TTC549 (cell line): ENCODE data around the gene CENPV.
"Not testable (repeated sequence)": the region's sequence is repeated elsewhere in the genome, so short reads cannot be mapped to it uniquely, and the experiment has no call there.

Experiments used
- FAIRE-seq: peaks from 2 replicates; lab custom pipeline; 2012; peaks lifted over from hg19 to GRCh38; lab: Jason Lieb, UNC

Gene CENPV

GRCh38 chr17:16353317-16354174, at the start of gene CENPV:
Gene CENPV, minus strand, starts transcription at chr17:16353469. Its CDS starts 33 bp downstream, at chr17:16353436.
- no peak for FAIRE-seq

- FAIRE-seq: no peak
These were observed 45.3 kb upstream of the CENPV start for GRCh38 chr17:16398270-16399267.

GRCh38 chr17:16396693-16397092, 43.4 kb upstream of the CENPV start:
- FAIRE-seq: not testable (repeated sequence)

GRCh38 chr17:16395887-16396286, 42.6 kb upstream of the CENPV start:
- FAIRE-seq: not testable (repeated sequence)

GRCh38 chr17:16392491-16392890, 39.2 kb upstream of the CENPV start:
- not testable (repeated sequence) for FAIRE-seq

GRCh38 chr17:16391451-16391850, 38.2 kb upstream of the CENPV start:
- FAIRE-seq: no peak

GRCh38 chr17:16386126-16386507, 32.8 kb upstream of the CENPV start:
- FAIRE-seq: not testable (repeated sequence)

GRCh38 chr17:16384557-16384956, 31.3 kb upstream of the CENPV start:
- no peak for FAIRE-seq

- no peak for FAIRE-seq
These were observed 30.6 kb upstream of the CENPV start for GRCh38 chr17:16383772-16384287.

- FAIRE-seq: no peak
These were observed 29.9 kb upstream of the CENPV start for GRCh38 chr17:16383216-16383615.

- no peak for FAIRE-seq
These were observed 28.2 kb upstream of the CENPV start for GRCh38 chr17:16381496-16381820.

GRCh38 chr17:16380640-16381495, 27.6 kb upstream of the CENPV start, which contains the start of gene UBB:
Gene UBB, plus strand, starts transcription at chr17:16381091. Its CDS starts 817 bp downstream, at chr17:16381908.
- FAIRE-seq: peak; percentile 81

- no peak for FAIRE-seq
These were observed 26.4 kb upstream of the CENPV start for GRCh38 chr17:16379654-16380053.

- no peak for FAIRE-seq
These were observed 25.5 kb upstream of the CENPV start for GRCh38 chr17:16378636-16379282.

- FAIRE-seq: no peak
These were observed 24.7 kb upstream of the CENPV start for GRCh38 chr17:16377941-16378341.

- no peak for FAIRE-seq
These were observed 21.1 kb upstream of the CENPV start for GRCh38 chr17:16374146-16374938.

- FAIRE-seq: no peak
These were observed 18.5 kb upstream of the CENPV start for GRCh38 chr17:16371742-16372141.

- no peak for FAIRE-seq
These were observed 11.4 kb upstream of the CENPV start for GRCh38 chr17:16364625-16365024.

- FAIRE-seq: peak; percentile 15
These were observed 10.7 kb upstream of the CENPV start for GRCh38 chr17:16363749-16364536.
